ENCODE results near the gene DVL2. TPM values are rescaled to one million over a fixed set of nuclear protein-coding genes. Genes with fewer than 3 reads are reported as not detected.
A peak's percentile ranks its signal among the peaks of the same experiment; 100 is the strongest.

DVL2 gene
- polyA plus RNA-seq, 1 donor from 2014 or later: 41.1 TPM

- Histone ChIP-seq H3K79me2 (replicated peaks; ENCODE audit: insufficient read depth, low read length) (peaks cover 38% of the 10 kb centered on the region), H3K36me3 (ENCODE audit: insufficient read depth, low read length) (no peaks in the 10 kb centered on the region), H3K9ac (ENCODE audit: low read length) (peak within 1 kb of the TSS; percentile 92), H3F3A (ENCODE audit: insufficient read depth, low read length, poor library complexity, severe bottlenecking) (no peaks in the 10 kb centered on the region), H3K4me2 (ENCODE audit: low read length) (peak within 1 kb of the TSS; percentile 89), H4K20me1 (ENCODE audit: insufficient read depth) (no peaks in the 10 kb centered on the region), H3K27me3 (ENCODE audit: insufficient read depth, low read depth, low read length) (no peaks in the 10 kb centered on the region), H3K4me3 (ENCODE audit: low read length) (peak within 1 kb of the TSS; percentile 99), H3K27ac (ENCODE audit: low read length) (peak within 1 kb of the TSS; percentile 34), H2AFZ (ENCODE audit: low read depth, low read length) (peak within 1 kb of the TSS; percentile 33), H3K9me3 (ENCODE audit: low read length) (no peaks in the 10 kb centered on the region), H3K9me2 (ENCODE audit: insufficient read depth, low read length) (no peaks in the 10 kb centered on the region)
- TF ChIP-seq TAF1 (IDR thresholded peaks at IDR 0.05; ENCODE audit: low read depth) (no peak), MXI1 (conservative IDR thresholded peaks at IDR 0.05; ENCODE audit: poor library complexity, severe bottlenecking) (peak; percentile 65), POLR2AphosphoS5 (IDR thresholded peaks at IDR 0.05) (peak; percentile 67)
These were observed 14.3 kb downstream of the DVL2 start, which contains the start of the genes ACADVL and DLG4 for GRCh38 chr17:7219812-7220592. Gene ACADVL (plus strand): TSS chr17:7219938. CDS start chr17:7219985, 47 bp downstream. Gene DLG4 (minus strand): TSS chr17:7219836.

- Histone ChIP-seq H3K9me2 (ENCODE audit: insufficient read depth, low read length) (no peaks in the 10 kb centered on the region), H3K27me3 (ENCODE audit: insufficient read depth, low read depth, low read length) (no peaks in the 10 kb centered on the region), H3K4me3 (ENCODE audit: low read length) (peak overlapping the region; percentile 99), H2AFZ (ENCODE audit: low read depth, low read length) (peak overlapping the region; percentile 4), H3K79me2 (replicated peaks; ENCODE audit: insufficient read depth, low read length) (peaks cover 39% of the 10 kb centered on the region), H3K4me2 (ENCODE audit: low read length) (no peak overlapping the region), H3K27ac (ENCODE audit: low read length) (peak overlapping the region; percentile 34), H3K9ac (ENCODE audit: low read length) (peak overlapping the region; percentile 83), H3K9me3 (ENCODE audit: low read length) (no peaks in the 10 kb centered on the region), H3F3A (ENCODE audit: insufficient read depth, low read length, poor library complexity, severe bottlenecking) (no peaks in the 10 kb centered on the region), H3K36me3 (ENCODE audit: insufficient read depth, low read length) (no peaks in the 10 kb centered on the region), H4K20me1 (ENCODE audit: insufficient read depth) (no peaks in the 10 kb centered on the region)
- TF ChIP-seq SMC3 (conservative IDR thresholded peaks at IDR 0.05; ENCODE audit: poor library complexity) (no peak), EP300 (conservative IDR thresholded peaks at IDR 0.05; ENCODE audit: poor library complexity, severe bottlenecking) (no peak), CTCF (IDR thresholded peaks at IDR 0.05; ENCODE audit: poor library complexity, severe bottlenecking) (no peak), REST (IDR thresholded peaks at IDR 0.05; ENCODE audit: borderline replicate concordance) (no peak), MXI1 (conservative IDR thresholded peaks at IDR 0.05; ENCODE audit: poor library complexity, severe bottlenecking) (no peak), TAF1 (IDR thresholded peaks at IDR 0.05; ENCODE audit: low read depth) (no peak), EZH2 (IDR thresholded peaks at IDR 0.05; ENCODE audit: borderline replicate concordance, insufficient read depth, low read length, poor library complexity, severe bottlenecking) (no peak), RAD21 (conservative IDR thresholded peaks at IDR 0.05) (no peak), POLR2AphosphoS5 (IDR thresholded peaks at IDR 0.05) (no peak)
These were observed 15.0 kb downstream of the DVL2 start for GRCh38 chr17:7219229-7219811.
